H1 (cell line): Measurements from ENCODE around the gene TFPT. TPM values are rescaled to one million over a fixed set of nuclear protein-coding genes. Genes with fewer than 3 reads are reported as not detected.

ENCODE experiments used
- CREB1 ChIP-seq: IDR thresholded peaks from 2 replicates; pipeline ENCODE4 v1.6.1; 2012; ENCODE audit warnings: inconsistent platforms
- CTCF ChIP-seq, 3 experiments: IDR thresholded peaks; 1 replicate in 2 of 3; 2 replicates in 1 of 3; pipeline versions ENCODE4 v1.5.1 to v1.6.1; 2011; ENCODE audit warnings: low read length in 3 of 3, mild to moderate bottlenecking in 3 of 3, inconsistent platforms in 2 of 3, low read depth in 1 of 3, moderate library complexity in 1 of 3; ENCODE audit not compliant: insufficient read depth in 1 of 3; ENCODE audit errors: control extremely low read depth in 1 of 3
- KDM4A ChIP-seq: IDR thresholded peaks from one replicate; pipeline ENCODE4 v1.7.1; 2012; ENCODE audit warnings: low read depth, mild to moderate bottlenecking, moderate library complexity, low read length, inconsistent platforms; ENCODE audit not compliant: severe bottlenecking
- POLR2A ChIP-seq, 2 experiments: IDR thresholded peaks; 1 replicate in 1 of 2; 2 replicates in 1 of 2; pipeline ENCODE4 v1.6.1; 2011; ENCODE audit warnings: low read depth in 2 of 2, low read length in 2 of 2, mild to moderate bottlenecking in 2 of 2; ENCODE audit errors: control extremely low read depth in 1 of 2
- SIN3A ChIP-seq, 2 experiments: IDR thresholded peaks in 1 of 2; conservative IDR thresholded peaks in 1 of 2; 2 replicates each; pipeline ENCODE4 v1.6.1; 2011 to 2012; ENCODE audit warnings: low read length in 2 of 2, improper control_type of control experiment in 1 of 2, low read depth in 1 of 2, mild to moderate bottlenecking in 1 of 2
- SIRT6 ChIP-seq: IDR thresholded peaks from one replicate; pipeline ENCODE4 v1.7.1; 2012; ENCODE audit warnings: low read length, inconsistent platforms
- TAF7 ChIP-seq: optimal IDR thresholded peaks from 2 replicates; pipeline ENCODE3; 2011; ENCODE audit warnings: low read depth, mild to moderate bottlenecking, inconsistent platforms, low read length, moderate library complexity, borderline replicate concordance
- TCF12 ChIP-seq: IDR thresholded peaks from 2 replicates; pipeline ENCODE4 v1.6.1; 2011; ENCODE audit warnings: low read depth, mild to moderate bottlenecking, low read length
- polyA plus RNA-seq, 7 experiments: library from polyadenylated mRNA; depleted of rRNA in 3 of 7; stranded (reverse) in 5 of 7; unstranded in 2 of 7; fragments of >200 nt in 5 of 7; fragments of 200-250 nt in 2 of 7; gene quantifications; 1 replicate in 5 of 7; 2 replicates in 1 of 7; 4 replicates in 1 of 7; pipeline versions ENCODE4 v1.2.1 to v1.2.3, GENCODE V29; 2011 to 2013; ENCODE audit warnings: missing spikeins in 2 of 7, mixed read lengths in 2 of 7
- total RNA-seq: library from RNA; stranded (reverse); fragmentation: NEBNext Ultra II Directional; extraction: Animal tissue kit (Norgen Biotek cat#: 25700); gene quantifications from 2 replicates; pipeline ENCODE4 v1.2.1, GENCODE V29; 2021

The TFPT gene
- total and polyA plus RNA-seq, 2 of the 8 experiments (the other 6 are each of a cell fraction or from before 2014, with no cell fraction given): 10.4 to 17.7 TPM

DNA sequence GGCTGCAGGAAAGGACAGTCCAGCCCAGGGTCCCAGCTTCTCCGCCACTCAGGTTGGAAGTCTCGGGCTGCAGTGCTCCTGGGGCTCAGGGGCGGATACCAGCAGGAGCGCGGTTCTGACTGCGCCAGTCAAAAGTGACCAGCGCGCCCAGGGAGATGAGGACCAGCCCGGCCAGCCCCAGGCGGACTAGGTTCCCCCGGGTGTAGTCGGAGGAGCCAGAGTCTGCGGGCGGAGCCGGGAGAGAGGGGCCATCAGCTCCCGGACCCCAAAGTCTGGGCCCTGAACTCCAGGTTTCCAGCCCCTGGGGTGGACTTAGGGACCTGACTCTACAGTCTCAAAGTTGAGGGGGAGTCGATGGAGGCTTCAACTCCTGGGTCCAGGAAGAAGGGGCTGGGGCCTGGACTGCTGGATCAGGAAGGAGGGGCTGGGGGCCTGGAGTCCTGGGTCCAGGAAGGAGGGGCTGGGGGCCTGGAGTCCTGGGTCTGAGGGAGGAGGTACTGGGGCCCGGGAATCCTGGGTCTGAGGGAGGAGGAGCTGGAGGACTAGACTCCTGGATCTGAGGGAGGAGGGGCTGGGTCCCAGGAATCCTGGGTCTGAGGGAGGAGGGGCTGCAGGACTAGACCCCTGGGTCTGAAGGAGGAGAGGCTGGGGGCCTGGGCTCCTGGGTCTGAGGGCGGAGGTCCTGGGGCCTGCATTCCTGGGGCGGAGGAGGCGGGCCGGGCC is 20.2 kb downstream of the TFPT start (continued):
- no peak for TF ChIP-seq TCF12
- no peak for TF ChIP-seq SIRT6
- TF ChIP-seq POLR2A (IDR thresholded peaks at IDR 0.05; ENCODE audit: control extremely low read depth in 1 of 2, low read depth in 2 of 2, low read length in 2 of 2): no peak
- TF ChIP-seq CTCF (IDR thresholded peaks at IDR 0.05; ENCODE audit: control extremely low read depth in 1 of 3, insufficient read depth in 1 of 3, low read depth in 1 of 3, low read length in 3 of 3): no peak
- no peak for TF ChIP-seq SIN3A (conservative IDR thresholded peaks at IDR 0.05 in 1 of 2, IDR thresholded peaks at IDR 0.05 in 1 of 2; ENCODE audit: low read depth in 1 of 2, low read length in 2 of 2)
- TF ChIP-seq KDM4A: no peak
- TF ChIP-seq TAF7: no peak
- TF ChIP-seq CREB1: no peak
